PC-9 (cell line): ENCODE results near the gene PITX1.
"Not testable (repeated sequence)": the region's sequence is repeated elsewhere in the genome, so short reads cannot be mapped to it uniquely, and the experiment has no call there.

Source experiments
- CTCF ChIP-seq: fragments of 200-600 bp; sonication (generic); conservative IDR thresholded peaks from 2 replicates; pipeline ENCODE4 v1.6.1; 2017; ENCODE audit warnings: mixed run types, antibody characterized with exemption, mild to moderate bottlenecking, moderate library complexity
- EZH2 ChIP-seq: fragments of 200-600 bp; sonication (generic); IDR thresholded peaks from 2 replicates; pipeline ENCODE4 v1.8.0; 2017; ENCODE audit warnings: antibody characterized with exemption, low read depth

DNA sequence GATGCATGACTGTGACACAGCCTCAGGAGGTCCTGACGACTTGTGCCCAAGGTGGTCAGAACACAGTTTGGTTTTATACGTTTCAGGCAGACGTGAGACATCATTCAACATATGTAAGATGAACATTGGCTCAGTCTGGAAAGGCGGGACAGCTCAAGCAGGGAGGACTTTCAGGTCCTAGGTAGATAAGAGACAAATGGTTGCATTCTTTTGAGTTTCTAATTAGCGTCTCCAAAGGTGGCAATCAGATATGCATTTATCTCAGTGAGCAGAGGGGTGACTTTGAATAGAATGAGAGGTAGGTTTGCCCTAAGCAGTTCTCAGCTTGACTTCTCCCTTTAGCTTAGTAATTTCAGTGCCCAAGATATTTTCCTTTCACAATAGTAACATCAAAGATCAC lies 43.8 kb downstream of the PITX1 start:
- not testable (repeated sequence) for TF ChIP-seq EZH2, CTCF
